GM12873 (cell line): Measurements from ENCODE around the gene LGI4.

Experiments used
- TF ChIP-seq, protein P1 (sequence below): IDR thresholded peaks from 2 replicates; pipeline ENCODE4 v1.5.1; 2012; ENCODE audit warnings: low read depth, mild to moderate bottlenecking, moderate library complexity, low read length, control low read depth; ENCODE audit not compliant: insufficient read depth; ENCODE audit errors: missing control alignments

LGI4 gene

DNA sequence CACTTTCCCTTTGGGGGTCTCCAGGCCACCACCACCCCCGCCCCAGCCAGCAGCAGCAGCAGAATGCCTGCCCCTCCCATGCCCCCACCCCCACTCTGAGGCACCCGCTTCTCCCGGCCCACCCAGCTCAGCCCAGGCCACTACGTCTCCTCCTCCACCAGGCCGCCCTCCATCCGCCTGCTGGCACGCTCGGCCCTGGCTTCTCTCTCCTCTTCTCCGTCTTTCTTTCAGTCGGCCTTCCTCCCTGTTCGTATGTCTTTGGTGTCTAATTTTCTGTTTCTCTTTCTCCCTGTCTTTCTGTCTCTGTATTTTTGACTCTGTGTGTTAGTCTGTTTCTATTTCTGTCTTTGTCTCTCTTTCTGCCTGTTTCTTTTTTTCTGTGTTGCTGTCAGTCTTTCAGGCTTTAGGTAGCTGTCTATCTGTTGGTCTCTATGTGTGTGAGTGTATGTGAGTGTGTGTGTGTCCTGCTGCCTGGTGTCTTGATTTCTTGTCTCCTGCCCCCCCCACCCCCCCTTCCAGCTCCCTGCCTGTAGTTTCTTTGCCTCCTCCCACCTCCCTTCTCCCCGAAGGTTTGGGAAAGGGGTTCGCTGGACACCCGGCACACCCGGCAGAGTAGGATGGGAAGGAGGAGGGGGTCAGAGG lies at the start of gene LGI4:
TSS of gene LGI4 (minus strand) at position 459 of the 642 bp plus-strand sequence. CDS start at position 80, 379 bp downstream.
- TF ChIP-seq, protein P1, sequence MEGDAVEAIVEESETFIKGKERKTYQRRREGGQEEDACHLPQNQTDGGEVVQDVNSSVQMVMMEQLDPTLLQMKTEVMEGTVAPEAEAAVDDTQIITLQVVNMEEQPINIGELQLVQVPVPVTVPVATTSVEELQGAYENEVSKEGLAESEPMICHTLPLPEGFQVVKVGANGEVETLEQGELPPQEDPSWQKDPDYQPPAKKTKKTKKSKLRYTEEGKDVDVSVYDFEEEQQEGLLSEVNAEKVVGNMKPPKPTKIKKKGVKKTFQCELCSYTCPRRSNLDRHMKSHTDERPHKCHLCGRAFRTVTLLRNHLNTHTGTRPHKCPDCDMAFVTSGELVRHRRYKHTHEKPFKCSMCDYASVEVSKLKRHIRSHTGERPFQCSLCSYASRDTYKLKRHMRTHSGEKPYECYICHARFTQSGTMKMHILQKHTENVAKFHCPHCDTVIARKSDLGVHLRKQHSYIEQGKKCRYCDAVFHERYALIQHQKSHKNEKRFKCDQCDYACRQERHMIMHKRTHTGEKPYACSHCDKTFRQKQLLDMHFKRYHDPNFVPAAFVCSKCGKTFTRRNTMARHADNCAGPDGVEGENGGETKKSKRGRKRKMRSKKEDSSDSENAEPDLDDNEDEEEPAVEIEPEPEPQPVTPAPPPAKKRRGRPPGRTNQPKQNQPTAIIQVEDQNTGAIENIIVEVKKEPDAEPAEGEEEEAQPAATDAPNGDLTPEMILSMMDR: no peak

DNA sequence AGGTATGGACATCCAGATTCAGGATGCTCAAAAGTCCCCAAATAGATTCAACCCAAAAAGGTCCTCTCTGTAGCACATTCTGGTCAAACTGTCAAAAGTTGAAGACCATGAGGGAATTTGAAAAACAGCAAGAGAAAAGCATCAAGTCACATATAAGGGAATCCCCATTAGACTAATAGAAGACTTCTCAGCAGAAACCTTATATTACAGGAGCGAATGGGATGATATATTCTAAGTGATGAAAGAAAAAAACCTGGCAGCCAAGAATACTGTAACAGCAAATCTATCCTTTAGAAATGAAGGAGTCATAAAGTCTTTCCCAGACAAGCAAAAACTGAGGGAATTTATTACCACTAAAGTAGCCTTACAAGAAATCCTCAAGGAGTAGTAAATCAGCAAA lies 49.4 kb upstream of the LGI4 start:
- TF ChIP-seq, protein P1: no peak

DNA sequence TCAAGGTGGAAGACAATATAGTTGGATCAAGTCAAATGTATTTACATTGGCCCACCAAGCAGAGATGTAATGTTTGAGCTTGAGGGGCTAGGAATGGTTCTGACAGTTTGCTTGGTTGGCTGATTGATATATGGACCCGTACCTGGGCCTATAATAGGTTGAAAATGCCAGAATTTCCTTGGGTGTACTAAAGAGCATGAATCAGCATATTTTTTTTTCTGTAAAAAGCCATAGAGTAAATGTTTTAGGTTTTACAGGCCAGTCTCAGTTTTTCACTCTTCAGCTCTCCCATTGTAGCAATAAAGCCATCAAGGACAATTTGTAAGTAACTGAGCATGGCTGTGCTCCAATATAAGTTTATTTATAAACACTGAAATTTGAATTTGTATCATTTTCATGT lies 46.5 kb upstream of the LGI4 start:
- TF ChIP-seq, protein P1: no peak

DNA sequence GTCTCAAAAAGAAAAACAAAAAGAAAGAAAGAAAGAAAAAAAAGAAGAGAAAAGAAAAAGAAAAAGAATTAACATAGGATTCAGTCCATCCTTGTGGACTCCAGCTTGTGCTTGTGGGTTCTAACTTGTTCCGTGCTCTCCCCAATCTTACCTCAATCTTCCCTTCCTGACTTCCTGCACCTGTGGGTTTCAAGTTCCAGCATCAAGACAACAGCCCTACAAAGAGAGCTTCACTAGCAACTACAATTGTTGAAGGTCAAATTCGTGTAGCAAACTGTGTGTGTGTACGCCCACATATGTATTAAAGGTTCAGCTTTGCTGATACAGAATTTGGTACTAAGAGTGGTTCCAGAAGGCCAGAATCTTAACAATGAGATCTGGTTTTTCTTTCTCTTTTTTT lies 45.0 kb upstream of the LGI4 start:
- TF ChIP-seq, protein P1: no peak

DNA sequence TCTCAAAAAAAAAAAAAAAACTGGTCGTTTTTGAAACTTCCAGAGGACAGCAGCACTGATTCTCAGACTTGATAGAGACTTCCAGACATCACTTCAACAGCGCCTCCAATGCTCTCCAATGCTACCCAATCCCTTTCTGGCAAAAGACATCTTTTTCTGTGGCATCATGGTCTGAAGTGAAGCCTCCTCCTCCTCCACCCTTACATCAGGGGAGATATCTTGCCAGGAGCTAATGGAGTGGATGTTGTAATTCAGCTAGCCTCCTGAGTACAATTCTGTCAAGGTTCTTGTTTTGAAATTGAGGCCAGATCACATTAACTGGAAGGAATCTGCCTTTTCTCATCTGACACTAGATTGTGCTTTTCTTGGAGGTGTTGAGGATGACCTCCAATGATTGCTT lies 43.8 kb upstream of the LGI4 start:
- TF ChIP-seq, protein P1: no peak

DNA sequence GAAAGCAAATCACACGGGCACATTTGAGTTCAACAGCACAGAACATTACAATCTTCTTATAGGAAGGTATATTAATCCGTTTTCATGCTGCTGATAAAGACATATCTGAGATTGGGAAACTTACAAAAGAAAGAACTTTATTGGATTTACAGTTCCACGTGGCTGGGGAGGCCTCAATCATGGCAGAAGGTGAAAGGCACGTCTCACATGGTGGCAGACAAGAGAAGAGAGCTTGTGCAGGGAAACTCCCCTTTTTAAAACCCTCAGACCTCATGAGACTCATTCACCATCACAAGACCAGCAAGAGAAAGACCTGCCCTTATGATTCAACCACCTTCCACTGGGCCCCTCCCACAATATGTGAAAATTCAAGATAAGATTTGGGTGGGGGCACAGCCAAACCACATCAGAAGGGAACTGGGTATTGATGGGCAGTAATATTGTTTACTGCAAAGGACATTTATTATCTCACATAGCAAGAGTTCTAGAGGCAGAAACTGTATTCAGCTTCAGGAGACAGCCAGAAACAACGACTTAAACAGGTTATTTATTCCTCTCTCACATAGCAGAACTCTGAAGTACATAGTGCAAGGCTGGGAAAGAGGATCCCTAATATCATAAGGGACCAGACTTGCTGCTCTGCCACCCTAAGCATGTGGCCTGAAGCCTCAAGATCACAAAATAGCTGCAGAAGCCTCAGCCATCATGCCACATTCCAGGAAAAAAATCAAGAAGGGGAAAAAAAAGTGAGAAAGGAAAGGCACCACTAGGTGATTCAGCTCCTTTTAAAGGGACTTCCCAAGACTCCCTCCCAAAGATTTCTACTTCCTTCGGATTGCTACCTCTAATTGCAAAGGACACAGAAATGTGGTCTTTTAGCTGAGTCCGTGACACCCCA lies 42.8 kb upstream of the LGI4 start:
- TF ChIP-seq, protein P1: no peak

DNA sequence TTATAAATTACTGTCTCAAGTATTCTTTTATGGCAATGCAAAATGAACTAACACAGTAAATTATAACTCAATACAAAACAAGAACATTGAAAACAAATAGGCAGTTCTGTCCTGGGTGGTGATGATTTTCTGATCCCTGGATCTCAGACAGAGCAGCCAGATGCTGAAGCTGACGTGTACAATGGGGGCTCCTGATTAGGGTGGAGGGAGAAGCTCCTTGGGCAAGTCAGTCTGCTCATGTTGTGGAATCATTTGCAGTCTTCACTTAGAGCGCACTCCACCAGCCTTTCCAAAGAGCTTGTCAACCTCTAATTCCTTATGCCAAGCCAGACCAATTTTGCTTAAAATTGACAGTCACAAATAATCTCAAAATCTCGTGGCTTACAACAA lies 41.3 kb upstream of the LGI4 start:
- TF ChIP-seq, protein P1: no peak
